HEK293 (cell line): ENCODE results near the gene ZDHHC21.

Experiments
- CTCF ChIA-PET: fragments of 350-600 bp; formaldehyde crosslinking; extraction: SDS; loops from one replicate; lab custom pipeline; 2021; ENCODE audit warnings: antibody characterized with exemption; lab: Yijun Ruan, JAX
- POLR2A ChIA-PET: fragments of 300-600 bp; formaldehyde crosslinking; extraction: SDS; loops from one replicate; lab custom pipeline; 2020; ENCODE audit warnings: antibody characterized with exemption, inconsistent platforms; lab: Yijun Ruan, JAX
- H3K27ac ChIP-seq: fragments of 200-500 bp; sonication (Bioruptor generic); 2 replicates; pipeline ENCODE4 v1.5.1; 2014; ENCODE audit warnings: low read depth, low read length, control low read depth, inconsistent platforms; ENCODE audit errors: extremely low read depth
- H3K36me3 ChIP-seq, 2 experiments: fragments of 200-500 bp in 1 of 2; sonication (Bioruptor generic) in 1 of 2; 1 replicate in 1 of 2; 2 replicates in 1 of 2; pipeline ENCODE4 v1.5.1; 2014 to 2017; ENCODE audit warnings: inconsistent platforms in 2 of 2, low read length in 2 of 2; ENCODE audit not compliant: control insufficient read depth in 2 of 2, insufficient read depth in 1 of 2
- H3K4me1 ChIP-seq: fragments of 200-500 bp; sonication (Bioruptor generic); 2 replicates; pipeline ENCODE4 v1.5.1; 2014; ENCODE audit warnings: mild to moderate bottlenecking, low read length, inconsistent platforms; ENCODE audit not compliant: control insufficient read depth, insufficient read depth
- H3K4me3 ChIP-seq: 2 replicates; pipeline ENCODE4 v1.5.1; 2011; ENCODE audit warnings: low read depth, mild to moderate bottlenecking, control low read depth, low read length, moderate library complexity
- H3K9me3 ChIP-seq: fragments of 200-500 bp; sonication (Bioruptor generic); 2 replicates; pipeline ENCODE4 v1.5.1; 2014; ENCODE audit warnings: low read depth, low read length, inconsistent platforms; ENCODE audit not compliant: control insufficient read depth, insufficient read depth
- GLI2 ChIP-seq: fragments of 450-650 bp; formaldehyde crosslinking; IDR thresholded peaks from 2 replicates; pipeline ENCODE4; 2017; ENCODE audit warnings: missing biosample characterization, missing genetic modification characterization, low read depth, borderline replicate concordance
- PRDM1 ChIP-seq: fragments of 450-650 bp; formaldehyde crosslinking; IDR thresholded peaks from 2 replicates; pipeline ENCODE4; 2016; ENCODE audit warnings: missing biosample characterization, missing genetic modification characterization
- ZNF350 ChIP-seq: fragments of 450-650 bp; formaldehyde crosslinking; IDR thresholded peaks from 2 replicates; pipeline ENCODE4 v1.5.0; 2017; ENCODE audit warnings: missing biosample characterization, mild to moderate bottlenecking, missing genetic modification characterization
- ZNF518A ChIP-seq: fragments of 450-650 bp; formaldehyde crosslinking; conservative IDR thresholded peaks from 2 replicates; pipeline ENCODE4 v1.5.1; 2016; ENCODE audit warnings: low read depth, missing biosample characterization, missing genetic modification characterization
- ZNF548 ChIP-seq: fragments of 450-650 bp; formaldehyde crosslinking; IDR thresholded peaks from 2 replicates; pipeline ENCODE4 v1.5.1; 2016; ENCODE audit warnings: missing biosample characterization, missing genetic modification characterization
- ZNF596 ChIP-seq: fragments of 450-650 bp; IDR thresholded peaks from 2 replicates; pipeline ENCODE4 v1.5.0; 2018; ENCODE audit warnings: missing biosample characterization, mild to moderate bottlenecking, missing genetic modification characterization, moderate library complexity
- ZNF654 ChIP-seq: fragments of 450-650 bp; formaldehyde crosslinking; IDR thresholded peaks from 2 replicates; pipeline ENCODE4 v1.5.1; 2016; ENCODE audit warnings: low read depth, missing biosample characterization, missing genetic modification characterization
- ZNF658 ChIP-seq: fragments of 450-650 bp; formaldehyde crosslinking; IDR thresholded peaks from 2 replicates; pipeline ENCODE4; 2016; ENCODE audit warnings: missing biosample characterization, missing genetic modification characterization
- TF ChIP-seq, protein P1 (sequence below): sonication (generic); formaldehyde crosslinking; IDR thresholded peaks from 2 replicates; pipeline ENCODE4 v1.8.1; 2022; ENCODE audit warnings: mild to moderate bottlenecking, moderate library complexity, missing genetic modification reagents
- TF ChIP-seq, protein P2 (sequence below): fragments of 450-650 bp; formaldehyde crosslinking; IDR thresholded peaks from 2 replicates; pipeline ENCODE4 v1.5.1; 2017; ENCODE audit warnings: missing biosample characterization, missing genetic modification characterization
- TF ChIP-seq, protein P3 (sequence below): fragments of 450-650 bp; formaldehyde crosslinking; IDR thresholded peaks from 2 replicates; pipeline ENCODE4 v1.5.1; 2016; ENCODE audit warnings: missing biosample characterization, missing genetic modification characterization
- TF ChIP-seq, protein P4 (sequence below): fragments of 450-650 bp; formaldehyde crosslinking; IDR thresholded peaks from 2 replicates; pipeline ENCODE4 v1.5.1; 2016; ENCODE audit warnings: missing biosample characterization, missing genetic modification characterization

The ZDHHC21 gene

GRCh38 chr9:14654932-14655331 is 38.3 kb downstream of the ZDHHC21 start (continued):
- TF ChIP-seq ZNF518A (tag by site-specific recombination): 0 out of 2 replicates have a peak, but pooled peaks have one; percentile 19

GRCh38 chr9:14653511-14653910 is 39.7 kb downstream of the ZDHHC21 start:
- Histone ChIP-seq H3K4me3 (no peak overlapping the region), H3K36me3 (peaks cover 0 to 7% of the 10 kb centered on the region in 2 experiments; a peak in 1 of 3 replicates), H3K27ac (no peak overlapping the region), H3K4me1 (no peaks in the 10 kb centered on the region), H3K9me3 (no peaks in the 10 kb centered on the region)
- CTCF ChIA-PET: interaction anchor here (0.6 to 1.9 kb wide), 20 partner anchors 8 to 1973 kb away, joined by 3 to 15 read pairs (median 4); no protein-coding TSS in a partner anchor
- TF ChIP-seq, protein P1, sequence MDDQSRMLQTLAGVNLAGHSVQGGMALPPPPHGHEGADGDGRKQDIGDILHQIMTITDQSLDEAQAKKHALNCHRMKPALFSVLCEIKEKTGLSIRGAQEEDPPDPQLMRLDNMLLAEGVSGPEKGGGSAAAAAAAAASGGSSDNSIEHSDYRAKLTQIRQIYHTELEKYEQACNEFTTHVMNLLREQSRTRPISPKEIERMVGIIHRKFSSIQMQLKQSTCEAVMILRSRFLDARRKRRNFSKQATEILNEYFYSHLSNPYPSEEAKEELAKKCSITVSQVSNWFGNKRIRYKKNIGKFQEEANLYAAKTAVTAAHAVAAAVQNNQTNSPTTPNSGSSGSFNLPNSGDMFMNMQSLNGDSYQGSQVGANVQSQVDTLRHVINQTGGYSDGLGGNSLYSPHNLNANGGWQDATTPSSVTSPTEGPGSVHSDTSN (CRISPR knock-in tag): no peak
- TF ChIP-seq, protein P2, sequence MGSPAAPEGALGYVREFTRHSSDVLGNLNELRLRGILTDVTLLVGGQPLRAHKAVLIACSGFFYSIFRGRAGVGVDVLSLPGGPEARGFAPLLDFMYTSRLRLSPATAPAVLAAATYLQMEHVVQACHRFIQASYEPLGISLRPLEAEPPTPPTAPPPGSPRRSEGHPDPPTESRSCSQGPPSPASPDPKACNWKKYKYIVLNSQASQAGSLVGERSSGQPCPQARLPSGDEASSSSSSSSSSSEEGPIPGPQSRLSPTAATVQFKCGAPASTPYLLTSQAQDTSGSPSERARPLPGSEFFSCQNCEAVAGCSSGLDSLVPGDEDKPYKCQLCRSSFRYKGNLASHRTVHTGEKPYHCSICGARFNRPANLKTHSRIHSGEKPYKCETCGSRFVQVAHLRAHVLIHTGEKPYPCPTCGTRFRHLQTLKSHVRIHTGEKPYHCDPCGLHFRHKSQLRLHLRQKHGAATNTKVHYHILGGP (tag by site-specific recombination): no peak
- TF ChIP-seq GLI2 (tag by site-specific recombination): no peak
- no peak for TF ChIP-seq ZNF658 (tag by site-specific recombination)
- TF ChIP-seq, protein P3, sequence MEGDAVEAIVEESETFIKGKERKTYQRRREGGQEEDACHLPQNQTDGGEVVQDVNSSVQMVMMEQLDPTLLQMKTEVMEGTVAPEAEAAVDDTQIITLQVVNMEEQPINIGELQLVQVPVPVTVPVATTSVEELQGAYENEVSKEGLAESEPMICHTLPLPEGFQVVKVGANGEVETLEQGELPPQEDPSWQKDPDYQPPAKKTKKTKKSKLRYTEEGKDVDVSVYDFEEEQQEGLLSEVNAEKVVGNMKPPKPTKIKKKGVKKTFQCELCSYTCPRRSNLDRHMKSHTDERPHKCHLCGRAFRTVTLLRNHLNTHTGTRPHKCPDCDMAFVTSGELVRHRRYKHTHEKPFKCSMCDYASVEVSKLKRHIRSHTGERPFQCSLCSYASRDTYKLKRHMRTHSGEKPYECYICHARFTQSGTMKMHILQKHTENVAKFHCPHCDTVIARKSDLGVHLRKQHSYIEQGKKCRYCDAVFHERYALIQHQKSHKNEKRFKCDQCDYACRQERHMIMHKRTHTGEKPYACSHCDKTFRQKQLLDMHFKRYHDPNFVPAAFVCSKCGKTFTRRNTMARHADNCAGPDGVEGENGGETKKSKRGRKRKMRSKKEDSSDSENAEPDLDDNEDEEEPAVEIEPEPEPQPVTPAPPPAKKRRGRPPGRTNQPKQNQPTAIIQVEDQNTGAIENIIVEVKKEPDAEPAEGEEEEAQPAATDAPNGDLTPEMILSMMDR (tag by site-specific recombination): no peak
- TF ChIP-seq ZNF596 (tag by site-specific recombination): no peak
- TF ChIP-seq, protein P4, sequence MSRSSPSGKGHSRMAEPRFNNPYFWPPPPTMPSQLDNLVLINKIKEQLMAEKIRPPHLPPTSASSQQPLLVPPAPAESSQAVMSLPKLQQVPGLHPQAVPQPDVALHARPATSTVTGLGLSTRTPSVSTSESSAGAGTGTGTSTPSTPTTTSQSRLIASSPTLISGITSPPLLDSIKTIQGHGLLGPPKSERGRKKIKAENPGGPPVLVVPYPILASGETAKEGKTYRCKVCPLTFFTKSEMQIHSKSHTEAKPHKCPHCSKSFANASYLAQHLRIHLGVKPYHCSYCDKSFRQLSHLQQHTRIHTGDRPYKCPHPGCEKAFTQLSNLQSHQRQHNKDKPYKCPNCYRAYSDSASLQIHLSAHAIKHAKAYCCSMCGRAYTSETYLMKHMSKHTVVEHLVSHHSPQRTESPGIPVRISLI (tag by site-specific recombination): no peak
- POLR2A ChIA-PET: no interaction called here

- TF ChIP-seq ZNF548 (tag by site-specific recombination) (no peak), PRDM1 (tag by site-specific recombination) (peak; percentile 74), ZNF350 (no peak), ZNF654 (peak; percentile 42)
- TF ChIP-seq, all 188 proteins: peak for 2
- Histone ChIP-seq H3K4me3 (no peak overlapping the region), H3K36me3 (peaks cover 0 to 7% of the 10 kb centered on the region in 2 experiments; a peak in 1 of 3 replicates), H3K27ac (no peak overlapping the region), H3K4me1 (no peaks in the 10 kb centered on the region), H3K9me3 (no peaks in the 10 kb centered on the region)
- POLR2A ChIA-PET: no interaction called here
- CTCF ChIA-PET: interaction anchor here (0.6 to 1.9 kb wide), 35 partner anchors 9 to 1973 kb away, joined by 3 to 15 read pairs (median 4); no protein-coding TSS in a partner anchor
Observed at GRCh38 chr9:14652729-14653377, 40.4 kb downstream of the ZDHHC21 start.
